ENCODE results near the gene ARHGAP8.

Gene ARHGAP8

GRCh38 chr22:44727148-44727547 lies 25.2 kb upstream of the ARHGAP8 start:
- no peak for DNase-seq

- no peak for DNase-seq
Measured at GRCh38 chr22:44727709-44728108, 24.7 kb upstream of the ARHGAP8 start.

GRCh38 chr22:44728761-44729324 lies 23.5 kb upstream of the ARHGAP8 start:
- no peak for DNase-seq

DNA sequence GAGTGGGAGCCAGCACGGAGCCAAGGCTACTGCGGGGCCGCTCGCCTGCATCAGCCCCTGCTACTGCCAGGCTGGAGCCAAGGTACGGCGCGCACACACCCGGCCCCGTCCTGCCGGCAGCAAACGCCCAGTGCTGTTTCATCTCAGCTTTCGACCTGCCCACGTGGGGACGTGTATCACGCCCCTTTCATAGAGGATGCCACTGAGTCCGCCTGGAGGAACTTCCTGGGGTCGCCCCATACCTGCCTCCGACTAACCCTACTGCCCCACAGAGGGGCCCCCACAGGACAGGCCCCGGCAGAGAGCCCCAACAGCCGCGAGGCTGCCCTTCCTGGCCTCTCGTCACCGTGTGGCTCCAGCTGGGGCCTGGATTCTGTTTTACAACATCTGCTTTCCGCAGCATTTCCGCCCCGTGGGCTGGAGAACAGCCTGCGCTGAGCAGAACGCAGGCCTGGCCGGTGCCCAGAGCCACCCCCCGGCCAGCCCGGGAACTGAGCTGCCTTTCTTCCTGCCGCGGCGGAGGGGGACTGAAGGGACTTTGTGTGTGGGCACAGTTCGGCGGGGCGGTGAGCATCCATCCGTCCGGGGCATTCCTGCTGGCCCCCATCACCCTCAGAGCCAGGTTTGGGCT lies 22.9 kb upstream of the ARHGAP8 start:
- peak; percentile 70 for DNase-seq

DNA sequence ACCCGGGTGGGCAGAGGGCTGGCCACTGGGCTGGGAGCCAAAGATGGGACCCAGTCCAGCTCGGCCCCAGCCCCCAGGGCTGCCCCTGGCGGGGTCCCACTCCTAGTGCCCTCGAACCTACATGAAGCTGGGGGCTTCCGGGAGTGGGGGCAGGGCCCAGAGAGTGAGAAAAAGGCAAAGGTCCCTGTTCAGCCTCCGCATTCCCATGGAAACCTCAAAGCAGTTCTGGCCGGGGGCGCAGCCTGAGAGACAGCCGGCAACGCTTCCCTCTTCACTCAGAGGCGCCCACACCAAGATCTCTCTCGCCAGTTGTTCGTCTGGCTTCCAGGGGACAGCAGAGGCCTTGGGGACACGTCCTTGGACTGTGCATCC lies 22.4 kb upstream of the ARHGAP8 start:
- DNase-seq = no peak

- DNase-seq = no peak
Measured at GRCh38 chr22:44730490-44731356, 21.7 kb upstream of the ARHGAP8 start.

GRCh38 chr22:44731357-44731970 lies 20.9 kb upstream of the ARHGAP8 start:
- no peak for DNase-seq

- DNase-seq = no peak
Measured at GRCh38 chr22:44732017-44732561, 20.3 kb upstream of the ARHGAP8 start.

- DNase-seq = no peak
Measured at GRCh38 chr22:44732661-44733060, 19.7 kb upstream of the ARHGAP8 start.

DNA sequence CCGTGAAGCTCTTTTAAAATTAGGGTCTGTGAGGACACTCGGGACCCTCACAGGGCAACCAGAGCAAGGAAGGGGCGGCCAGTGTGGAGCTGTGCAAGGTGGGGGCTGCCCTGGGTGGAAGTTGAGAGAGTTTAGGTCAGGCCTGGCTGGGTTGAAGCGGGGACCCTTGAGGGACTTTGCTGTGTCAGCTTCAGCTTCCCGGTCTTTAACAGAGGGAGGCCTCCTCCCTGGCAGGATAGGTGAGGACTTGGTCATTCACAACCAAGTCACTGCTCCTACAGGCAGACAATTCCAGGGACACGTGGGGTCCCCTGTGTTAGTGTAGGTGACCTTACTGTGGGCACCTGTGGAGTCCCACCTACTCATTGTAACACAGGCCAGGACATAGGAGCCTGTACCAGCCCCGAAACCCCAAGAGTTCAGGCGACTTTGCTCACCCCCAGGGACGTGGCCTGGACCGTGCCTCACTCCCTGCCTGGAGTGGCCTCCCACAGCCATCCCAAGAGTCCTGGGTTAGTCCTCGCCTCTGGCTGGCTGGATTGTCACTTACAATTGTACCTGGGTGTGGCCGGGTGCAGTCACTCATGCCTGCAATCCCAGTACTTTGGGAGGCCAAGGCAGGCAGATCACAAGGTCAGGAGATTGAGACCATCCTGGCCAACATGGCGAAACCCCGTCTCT lies 18.8 kb upstream of the ARHGAP8 start:
- no peak for DNase-seq

GRCh38 chr22:44734278-44734677 lies 18.1 kb upstream of the ARHGAP8 start:
- DNase-seq = no peak

DNA sequence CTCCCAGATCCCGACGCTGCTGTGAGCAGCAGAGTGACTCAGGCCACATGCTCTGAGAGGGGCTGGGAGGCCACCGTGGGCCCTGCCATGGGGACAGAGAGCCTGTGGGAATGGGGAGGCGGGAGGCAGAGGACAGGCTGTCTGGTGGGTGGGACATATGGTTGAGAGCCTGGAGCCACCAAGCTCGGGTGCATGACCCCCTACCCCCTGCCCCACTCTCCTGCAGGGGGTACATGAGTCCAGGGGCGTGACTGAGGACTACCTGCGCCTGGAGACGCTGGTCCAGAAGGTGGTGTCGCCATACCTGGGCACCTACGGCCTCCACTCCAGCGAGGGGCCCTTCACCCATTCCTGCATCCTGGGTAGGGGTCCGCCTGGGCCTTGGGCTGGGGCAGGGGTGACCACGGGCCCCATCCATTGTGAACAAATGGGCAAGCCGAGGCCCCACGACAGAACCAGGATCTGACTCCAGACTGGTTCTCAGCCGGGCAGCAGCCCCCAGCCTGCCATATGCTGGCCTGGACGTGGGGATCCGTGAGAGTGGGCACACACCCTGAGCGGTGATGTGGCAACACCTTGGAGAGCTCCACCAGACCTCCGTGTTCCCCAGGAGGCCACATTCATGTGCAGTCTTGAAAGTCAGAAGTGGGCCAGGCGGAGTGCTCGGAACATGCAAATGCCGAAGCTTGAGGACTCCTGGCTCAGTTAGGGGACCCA lies 17.4 kb upstream of the ARHGAP8 start:
- no peak for DNase-seq

GRCh38 chr22:44735518-44736428 lies 16.6 kb upstream of the ARHGAP8 start:
- peak; percentile 41 for DNase-seq

- no peak for DNase-seq
Measured at GRCh38 chr22:44736581-44737405, 15.6 kb upstream of the ARHGAP8 start.

DNA sequence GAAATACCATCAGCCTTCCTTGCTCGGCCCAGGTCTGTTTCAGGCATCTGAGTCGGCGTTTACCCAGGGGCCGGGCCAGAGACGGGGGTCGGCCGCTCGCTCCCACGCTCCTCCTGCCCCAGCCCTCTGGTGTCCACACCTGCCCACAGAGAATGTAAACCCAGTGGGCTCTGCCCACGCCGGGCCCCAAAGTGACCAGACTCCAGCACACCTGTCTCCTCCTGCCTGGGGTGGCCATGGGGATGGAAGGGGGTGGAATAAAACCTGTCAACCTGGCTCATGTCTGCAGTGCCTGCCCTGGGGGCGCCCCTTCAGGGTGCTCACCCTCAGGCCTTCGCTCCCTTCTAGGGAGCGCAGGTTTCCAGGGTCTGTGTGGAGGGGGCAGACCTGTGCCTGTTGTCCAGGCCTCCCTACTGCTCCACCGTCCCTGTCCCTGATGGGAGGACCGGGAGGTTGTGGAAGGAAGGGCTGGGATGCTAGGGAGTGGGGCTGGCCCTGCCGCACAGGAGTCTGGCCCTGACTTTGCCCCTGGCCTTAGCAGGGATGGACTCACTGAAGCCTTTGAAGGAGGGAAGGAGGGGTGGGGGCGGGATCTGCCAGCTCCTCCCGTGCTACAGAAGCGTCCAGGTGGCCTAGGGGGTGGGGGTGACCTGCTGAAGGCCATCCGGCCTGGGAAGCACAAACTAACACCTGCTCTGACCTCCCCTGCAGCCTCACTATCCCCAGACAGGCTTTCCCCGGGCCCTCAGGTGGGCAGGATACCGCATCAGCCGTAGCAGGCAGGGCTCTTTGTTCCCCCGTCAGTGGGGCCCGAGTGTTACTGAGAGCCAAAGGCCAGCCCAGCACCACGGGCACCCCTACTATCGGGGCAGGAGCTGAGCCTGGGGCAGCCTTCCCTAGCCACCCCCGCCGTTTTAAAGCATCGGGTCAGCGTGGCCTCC lies 14.7 kb upstream of the ARHGAP8 start:
- no peak for DNase-seq

DNA sequence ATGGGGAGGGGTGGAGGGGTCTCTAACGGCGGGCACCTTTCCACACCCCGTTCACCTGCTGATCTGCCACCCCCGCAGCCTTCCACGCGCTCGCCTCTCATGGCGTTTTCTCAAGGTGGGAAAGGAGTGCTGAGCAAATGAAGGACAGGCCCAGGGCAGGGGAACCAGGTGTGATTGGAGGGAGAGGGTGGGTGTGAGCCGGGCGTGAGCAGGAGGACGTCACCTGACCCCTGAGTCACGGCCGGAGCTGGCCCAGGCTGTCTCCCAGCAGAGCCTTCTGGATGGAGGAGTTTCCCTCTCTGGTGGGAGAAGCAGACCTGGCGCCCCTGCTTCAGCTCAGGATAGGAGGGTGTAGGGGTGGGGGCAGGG lies 14.0 kb upstream of the ARHGAP8 start:
- DNase-seq = no peak

- no peak for DNase-seq
Measured at GRCh38 chr22:44739024-44739423, 13.4 kb upstream of the ARHGAP8 start.

DNA sequence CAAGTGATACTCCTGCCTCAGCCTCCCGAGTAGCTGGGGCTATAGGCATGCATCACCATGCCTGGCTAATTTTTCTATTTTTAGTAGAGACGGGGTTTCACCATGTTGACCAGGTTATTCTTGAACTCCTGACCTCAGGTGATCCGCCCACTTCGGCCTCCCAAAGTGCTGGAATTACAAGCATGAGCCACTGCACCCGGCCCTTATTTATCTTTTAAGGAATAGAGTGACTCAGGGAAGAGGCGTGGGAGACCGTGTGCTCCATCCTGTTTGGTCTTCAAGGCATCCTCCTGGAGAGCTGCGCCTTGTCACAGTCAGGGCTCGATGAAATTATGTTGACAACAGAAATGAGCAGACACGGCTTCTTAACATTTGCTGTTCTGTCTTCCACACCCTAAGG lies 12.7 kb upstream of the ARHGAP8 start:
- DNase-seq = peak; percentile 52

DNA sequence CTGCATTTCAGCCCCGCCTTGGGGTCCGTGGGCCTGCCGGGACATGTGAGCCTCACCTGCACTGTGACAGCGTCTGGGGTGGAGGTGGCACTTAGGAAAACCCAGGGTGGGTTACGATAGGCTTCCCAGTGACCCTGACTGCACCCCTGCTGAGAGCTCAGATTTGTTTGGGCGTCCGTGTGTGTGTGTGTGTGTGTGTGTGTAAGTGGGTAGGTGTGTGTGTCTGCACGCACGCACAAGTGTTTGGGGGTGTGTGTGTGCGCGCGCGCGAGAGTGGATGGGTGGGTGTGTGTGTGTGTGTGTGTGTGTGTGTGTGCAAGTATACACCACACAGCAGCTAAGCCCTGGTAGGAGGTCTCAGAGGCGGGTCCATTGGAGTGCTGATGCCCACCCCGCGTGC lies 12.1 kb upstream of the ARHGAP8 start:
- no peak for DNase-seq
